HG02852 (cell line): ENCODE data around the gene FGL2.
A peak's percentile ranks its signal among the peaks of the same experiment; 100 is the strongest.
"Not testable (repeated sequence)": the region's sequence is repeated elsewhere in the genome, so short reads cannot be mapped to it uniquely, and the experiment has no call there.

ENCODE experiments used
- ATAC-seq: cut with Tn5 transposase; IDR thresholded peaks from one replicate; pipeline ENCODE4 v1.9.1; 2021; ENCODE audit warnings: mild to moderate bottlenecking, moderate library complexity; ENCODE audit not compliant: unreplicated experiment

Gene FGL2

GRCh38 chr7:77216181-77216845 lies 16.7 kb upstream of the FGL2 start:
- no peak for ATAC-seq

DNA sequence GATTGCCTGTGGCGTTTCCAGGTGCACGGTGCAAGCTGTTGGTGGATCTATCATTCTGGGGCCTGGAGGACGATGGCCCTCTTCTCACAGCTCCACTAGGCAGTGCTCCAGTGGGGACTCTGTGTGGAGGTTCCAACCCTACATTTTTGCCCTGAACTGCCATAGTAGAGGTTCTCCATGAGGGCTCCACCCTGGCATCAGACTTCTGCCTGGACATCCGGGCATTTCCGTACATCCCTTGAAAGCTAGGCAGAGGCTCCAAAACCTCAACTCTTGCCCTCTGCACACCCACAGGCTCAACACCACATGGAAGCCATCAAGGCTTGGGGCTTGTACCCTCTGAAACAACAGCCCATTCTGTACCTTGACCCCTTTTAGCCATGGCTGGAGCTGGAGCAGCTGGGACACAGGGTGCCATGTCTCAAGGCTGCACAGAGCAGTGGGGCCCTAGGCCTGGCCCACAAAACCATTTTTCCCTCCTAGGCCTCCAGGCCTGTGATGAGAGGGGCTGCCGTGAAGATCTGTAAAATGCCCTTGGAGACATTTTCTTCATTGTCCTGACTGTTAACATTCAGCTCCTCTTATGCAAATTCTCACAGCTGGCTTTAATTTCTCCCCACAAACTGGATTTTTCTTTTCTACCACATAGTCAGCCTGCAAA lies 10.0 kb upstream of the FGL2 start:
- no peak for ATAC-seq

DNA sequence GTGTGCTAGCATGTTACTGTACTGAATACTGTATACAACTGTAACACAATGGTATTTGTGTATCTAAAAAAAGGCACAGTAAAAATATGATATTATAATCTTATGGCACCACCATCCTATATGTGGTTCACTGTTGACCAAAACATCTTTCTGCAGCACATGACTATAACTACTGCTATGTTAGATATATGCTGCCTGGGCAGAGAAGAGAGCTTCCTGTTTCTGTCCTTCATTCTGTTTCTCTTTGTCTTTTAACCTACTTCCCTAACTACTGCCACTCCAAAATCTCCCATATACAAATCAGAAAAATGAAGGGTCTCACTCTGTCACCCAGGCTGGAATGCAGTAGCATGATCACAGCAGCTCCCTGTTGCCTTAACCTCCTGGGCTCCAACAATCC lies 8.8 kb upstream of the FGL2 start:
- ATAC-seq = no peak

DNA sequence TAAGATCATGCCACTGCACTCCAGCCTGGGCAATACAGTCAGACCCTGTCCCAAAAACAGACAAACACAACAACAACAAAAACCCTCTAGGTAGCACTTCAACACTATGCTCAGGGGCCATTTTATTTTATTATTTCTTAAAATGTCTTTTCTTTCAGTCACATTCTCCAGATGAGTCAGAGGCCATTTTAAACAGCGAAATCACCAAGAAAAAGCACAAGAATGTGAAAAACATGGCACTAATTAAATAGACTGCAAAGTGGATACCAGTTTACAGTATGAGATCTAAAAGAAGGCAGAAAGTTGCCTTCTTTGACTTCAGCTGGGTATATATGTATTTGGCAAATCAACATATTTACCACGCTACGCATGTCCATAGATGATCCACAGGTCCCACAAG lies 6.1 kb upstream of the FGL2 start:
- ATAC-seq = no peak

- peak; percentile 92 for ATAC-seq
Measured at GRCh38 chr7:77202481-77202976, 2.9 kb upstream of the FGL2 start.

DNA sequence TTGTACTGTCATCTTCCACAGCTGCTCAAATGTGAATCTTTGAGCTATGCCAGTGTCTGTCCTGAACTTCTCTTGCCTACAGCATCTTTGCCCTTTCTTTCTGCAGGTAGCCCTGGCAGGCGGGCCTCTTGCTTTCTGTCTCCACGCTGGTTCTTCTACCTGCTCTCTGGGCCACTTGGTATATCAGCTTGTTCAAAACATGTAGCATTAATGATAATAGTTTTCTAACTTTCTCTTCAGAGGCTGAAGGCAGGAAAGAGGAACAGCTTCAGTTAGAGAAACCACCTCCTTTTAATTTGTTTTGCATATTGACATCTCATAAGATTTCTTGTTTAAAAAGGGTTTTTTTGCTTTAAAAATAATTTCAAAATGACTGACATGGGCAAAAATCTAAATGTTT lies 923 bp upstream of the FGL2 start:
- no peak for ATAC-seq

- ATAC-seq = no peak
Measured at GRCh38 chr7:77197141-77197540, 2.5 kb downstream of the FGL2 start.

DNA sequence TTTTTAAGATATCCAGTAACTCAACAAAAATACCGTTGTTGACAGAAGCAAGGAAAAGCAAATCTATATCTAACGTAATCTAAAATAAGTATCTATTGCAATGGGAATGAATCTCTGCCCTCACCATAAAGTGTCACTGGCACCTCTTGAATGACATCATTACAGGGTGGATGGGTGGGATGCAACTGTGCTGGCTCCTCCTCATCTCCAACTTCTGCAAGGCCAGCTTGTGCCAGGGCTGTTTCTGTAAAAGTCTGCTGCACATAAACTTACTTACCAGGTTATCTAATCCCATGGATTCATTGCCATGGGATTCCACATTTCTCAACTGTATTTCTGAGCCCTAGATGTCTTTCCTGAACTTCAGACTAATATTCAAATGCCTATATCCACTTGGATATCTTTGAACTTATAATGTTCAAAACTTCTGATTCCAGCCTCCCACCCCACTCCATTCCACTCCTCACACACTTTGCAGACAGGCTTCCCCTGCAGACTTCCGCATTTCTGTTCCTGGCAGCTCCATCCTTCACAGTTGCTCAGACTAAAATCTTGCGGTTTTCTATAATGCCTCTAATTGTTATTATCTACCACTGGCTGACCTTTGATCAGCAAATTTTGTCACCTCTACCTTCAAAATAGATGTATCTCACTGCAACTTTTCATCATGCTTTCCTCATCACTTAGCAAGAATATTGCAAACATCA lies 10.7 kb downstream of the FGL2 start:
- ATAC-seq = no peak

GRCh38 chr7:77185866-77186265 lies 13.8 kb downstream of the FGL2 start:
- no peak for ATAC-seq

- ATAC-seq = no peak
Measured at GRCh38 chr7:77184990-77185389, 14.6 kb downstream of the FGL2 start.

DNA sequence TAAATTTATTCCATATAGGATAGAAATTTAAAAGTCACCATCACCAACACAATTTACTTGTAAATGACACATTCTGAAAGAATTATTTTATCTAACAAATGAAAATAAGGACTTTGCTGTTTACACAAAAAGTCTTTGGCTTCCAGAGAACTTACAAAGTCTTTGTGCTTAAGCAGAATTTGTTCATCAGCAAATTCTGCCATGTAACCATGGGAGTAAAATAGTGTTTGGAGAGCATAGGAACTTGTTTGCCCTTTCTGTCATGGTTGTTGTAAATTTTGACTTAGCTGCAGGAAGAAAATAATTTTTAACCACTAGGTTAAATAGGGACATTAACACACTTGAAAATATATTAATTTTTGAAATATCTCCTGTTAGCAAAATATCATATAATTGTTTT lies 15.2 kb downstream of the FGL2 start:
- no peak for ATAC-seq

GRCh38 chr7:77182261-77182660 lies 17.4 kb downstream of the FGL2 start:
- ATAC-seq = no peak

GRCh38 chr7:77181734-77182133 lies 17.9 kb downstream of the FGL2 start:
- no peak for ATAC-seq

GRCh38 chr7:77181015-77181595 lies 18.5 kb downstream of the FGL2 start:
- no peak for ATAC-seq

DNA sequence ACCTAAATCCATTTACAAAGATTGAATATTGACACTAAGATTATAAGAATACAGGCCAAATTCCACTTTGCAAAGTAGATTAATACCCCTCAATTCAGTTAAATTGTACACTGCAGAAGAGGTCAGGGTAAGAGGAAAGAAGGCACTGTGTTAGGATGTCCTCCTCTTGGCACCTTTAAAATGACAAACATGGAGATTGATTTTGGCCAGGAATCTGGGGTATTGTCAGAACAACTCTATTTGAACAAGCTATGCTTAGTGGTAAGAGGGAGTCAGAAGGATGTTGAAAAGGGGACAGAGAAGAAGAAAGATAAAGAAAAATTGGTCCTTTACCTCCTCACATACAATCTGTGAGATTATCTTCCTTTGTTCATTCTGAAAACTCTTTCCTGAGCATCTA lies 21.6 kb downstream of the FGL2 start:
- ATAC-seq = not testable (repeated sequence)

DNA sequence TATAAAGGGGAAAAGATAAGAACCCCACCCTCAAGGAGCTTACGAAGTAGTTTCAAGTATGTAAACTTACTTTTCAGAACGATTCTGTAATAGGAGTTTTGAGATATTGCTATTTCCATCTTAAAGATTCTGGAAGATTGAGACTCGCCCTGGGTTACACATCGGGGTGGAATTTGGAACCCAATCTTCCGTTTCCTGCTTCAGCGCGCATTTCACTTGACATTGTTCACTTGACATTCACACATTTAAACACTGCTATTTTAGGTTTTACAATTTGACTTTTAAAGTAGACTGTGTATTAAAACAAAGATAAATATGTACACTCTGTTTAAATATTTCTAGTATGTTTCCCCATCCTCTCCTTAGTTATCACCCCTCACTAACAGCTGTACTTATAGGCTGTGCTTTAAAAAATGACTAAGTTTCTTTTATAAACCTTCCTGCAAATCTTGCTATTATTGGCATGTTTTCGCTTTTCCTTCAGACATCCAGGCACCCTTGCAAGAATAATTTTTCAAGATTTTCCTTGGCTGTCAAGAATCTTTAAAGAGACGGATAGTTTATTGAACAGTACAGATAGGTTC lies 22.2 kb downstream of the FGL2 start:
- ATAC-seq = not testable (repeated sequence)

DNA sequence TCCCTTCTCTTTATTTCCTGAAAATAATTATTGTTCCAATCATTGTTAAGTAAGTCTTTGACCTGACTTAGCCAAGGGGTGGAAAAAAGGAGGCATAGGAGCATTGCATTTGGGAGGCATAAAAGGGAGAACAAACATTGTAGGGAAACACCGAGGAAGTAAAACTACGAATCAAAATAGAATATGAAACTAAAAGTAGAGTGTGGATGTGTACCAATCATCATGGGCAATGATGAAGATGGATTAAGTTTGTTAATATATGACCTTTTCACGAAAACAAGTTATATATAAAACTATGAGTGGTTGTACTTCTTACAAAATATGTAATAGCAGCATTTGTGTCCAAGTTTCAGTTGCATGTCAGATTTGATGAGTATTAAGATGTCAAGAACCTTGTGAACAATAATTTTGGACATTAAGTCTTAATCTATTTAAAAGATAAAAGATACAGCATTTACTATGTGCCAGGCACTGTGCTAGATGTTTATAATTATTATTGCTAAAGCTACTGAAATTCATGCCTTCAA lies 24.3 kb downstream of the FGL2 start:
- ATAC-seq = not testable (repeated sequence)

GRCh38 chr7:77174418-77174817 lies 25.2 kb downstream of the FGL2 start:
- not testable (repeated sequence) for ATAC-seq

- not testable (repeated sequence) for ATAC-seq
Measured at GRCh38 chr7:77172437-77173172, 27.0 kb downstream of the FGL2 start.

DNA sequence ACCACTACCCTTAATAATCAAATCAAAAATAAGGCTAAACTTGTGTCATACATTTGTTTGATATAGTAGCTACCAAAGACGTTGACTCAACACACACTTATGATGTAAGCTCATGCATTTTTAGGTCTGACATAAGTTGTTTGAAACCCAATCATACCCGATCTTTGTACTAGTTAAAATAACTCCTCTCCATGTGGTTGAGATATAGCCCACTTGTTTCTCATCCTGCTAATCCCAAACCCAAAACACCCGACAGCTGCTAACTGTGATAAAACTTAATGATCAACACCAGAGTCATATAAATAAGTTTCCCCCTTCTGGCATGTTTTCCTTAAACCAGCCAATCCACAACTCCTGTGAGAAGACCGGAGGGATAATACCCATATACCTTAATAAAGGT lies 28.5 kb downstream of the FGL2 start:
- ATAC-seq = not testable (repeated sequence)
